GM12878 (cell line): ENCODE data around the gene CDYL2. TPM values are rescaled to one million over a fixed set of nuclear protein-coding genes. Genes with fewer than 3 reads are reported as not detected.

Experiments used
- ATAC-seq: fragments of 200-7000 bp; cut with Tn5 transposase; 3 replicates; pipeline ENCODE4 v1.9.1; 2020; ENCODE audit warnings: mild to moderate bottlenecking, moderate library complexity
- BruUV-seq: library from RNA; stranded (reverse); fragments of 400-500 nt; replicated peaks from 2 replicates; lab custom pipeline; 2021; lab: Mats Ljungman, UMichigan
- CTCF ChIA-PET: fragments of 300-600 bp; sonication (Branson Sonifier 250); formaldehyde crosslinking; extraction: SDS; loops from one replicate; lab custom pipeline; 2021; ENCODE audit warnings: inconsistent platforms; lab: Yijun Ruan, JAX
- POLR2A ChIA-PET: fragments of 350-600 bp; formaldehyde crosslinking; extraction: SDS; loops from one replicate; lab custom pipeline; 2021; ENCODE audit warnings: inconsistent platforms; lab: Charles Lee
- RAD21 ChIA-PET: fragments of 300-600 bp; sonication (Branson Sonifier 250); formaldehyde crosslinking; loops from one replicate; lab custom pipeline; 2023; ENCODE audit warnings: antibody characterized with exemption; ENCODE audit not compliant: unreplicated experiment; lab: Charles Lee
- SMC1A ChIA-PET: fragments of 300-600 bp; sonication (Branson Sonifier 250); formaldehyde crosslinking; loops from one replicate; lab custom pipeline; 2023; ENCODE audit not compliant: unreplicated experiment, uncharacterized antibody; lab: Charles Lee
- DNase-seq: peaks from one replicate; pipeline ENCODE4 v3.0.0-alpha.2; 2011; ENCODE audit warnings: low read depth, low spot score
- FAIRE-seq: peaks from 3 replicates; lab custom pipeline; 2011; peaks lifted over from hg19 to GRCh38; lab: Jason Lieb, UNC
- H2AFZ ChIP-seq: 2 replicates; pipeline ENCODE4 v1.6.0; 2011; ENCODE audit warnings: low read depth, low read length, control low read depth; ENCODE audit not compliant: control insufficient read depth
- H3K27ac ChIP-seq: 2 replicates; pipeline ENCODE4 v1.5.1; 2011; ENCODE audit warnings: control low read depth; ENCODE audit not compliant: control insufficient read depth, insufficient read depth
- H3K27me3 ChIP-seq, 2 experiments: replicated peaks in 1 of 2; 2 replicates each; pipeline versions ENCODE4 v1.6.0 to v1.6.1; 2011; ENCODE audit warnings: low read length in 1 of 2; ENCODE audit not compliant: control insufficient read depth in 2 of 2, insufficient read depth in 2 of 2
- H3K36me3 ChIP-seq, 2 experiments: 2 replicates each; pipeline ENCODE4 v1.5.1; 2011; ENCODE audit warnings: low read length in 1 of 2; ENCODE audit not compliant: control insufficient read depth in 2 of 2, insufficient read depth in 2 of 2
- H3K4me1 ChIP-seq: 2 replicates; pipeline ENCODE4 v1.6.1; 2011; ENCODE audit warnings: mild to moderate bottlenecking, low read length, moderate library complexity, mixed read lengths; ENCODE audit not compliant: control insufficient read depth, insufficient read depth
- H3K4me2 ChIP-seq: 2 replicates; pipeline ENCODE4 v1.6.0; 2011; ENCODE audit warnings: control low read depth; ENCODE audit not compliant: control insufficient read depth, insufficient read depth
- H3K4me3 ChIP-seq: fragments of 200-600 bp; sonication (generic); 2 replicates; pipeline ENCODE4 v1.5.1; 2016
- H3K79me2 ChIP-seq: 2 replicates; pipeline ENCODE4 v1.6.0; 2011; ENCODE audit warnings: low read length; ENCODE audit not compliant: control insufficient read depth, insufficient read depth
- H3K9ac ChIP-seq: 2 replicates; pipeline ENCODE4 v1.8.0; 2011; ENCODE audit warnings: low read length, control low read depth, mixed read lengths; ENCODE audit not compliant: control insufficient read depth, insufficient read depth
- H3K9me3 ChIP-seq: replicated peaks from 3 replicates; pipeline ENCODE4 v1.5.1; 2011; ENCODE audit warnings: mild to moderate bottlenecking, low read length; ENCODE audit not compliant: control insufficient read depth, insufficient read depth
- H4K20me1 ChIP-seq: 2 replicates; pipeline ENCODE4 v1.6.0; 2011; ENCODE audit not compliant: control insufficient read depth, insufficient read depth
- ATF2 ChIP-seq: IDR thresholded peaks from 2 replicates; pipeline ENCODE4 v1.6.1; 2012; ENCODE audit warnings: low read length, inconsistent platforms
- CREB1 ChIP-seq: IDR thresholded peaks from 2 replicates; pipeline ENCODE4 v1.6.1; 2012; ENCODE audit warnings: low read depth, mild to moderate bottlenecking, inconsistent platforms
- EZH2 ChIP-seq: IDR thresholded peaks from 2 replicates; pipeline ENCODE4 v1.6.1; 2012; ENCODE audit warnings: low read depth, mild to moderate bottlenecking, control low read depth, inconsistent platforms, low read length, borderline replicate concordance; ENCODE audit not compliant: control insufficient read depth
- FOS ChIP-seq: IDR thresholded peaks from 3 replicates; pipeline ENCODE4 v1.6.1; 2011; ENCODE audit warnings: borderline replicate concordance; ENCODE audit not compliant: insufficient read length; ENCODE audit errors: extremely low read depth
- FOXK2 ChIP-seq: fragments of 450-650 bp; IDR thresholded peaks from 2 replicates; pipeline ENCODE4 v1.6.1; 2017; ENCODE audit warnings: mild to moderate bottlenecking, moderate library complexity
- HDGF ChIP-seq: fragments of 450-650 bp; IDR thresholded peaks from 2 replicates; pipeline ENCODE4 v1.6.1; 2016; ENCODE audit warnings: antibody characterized with exemption
- PAX5 ChIP-seq: IDR thresholded peaks from 2 replicates; pipeline ENCODE4 v1.6.1; 2011; ENCODE audit warnings: low read depth, low read length, borderline replicate concordance
- TCF12 ChIP-seq: IDR thresholded peaks from 2 replicates; pipeline ENCODE4 v1.6.1; 2011; ENCODE audit warnings: low read depth, mild to moderate bottlenecking, low read length
- YBX1 ChIP-seq: fragments of 450-650 bp; IDR thresholded peaks from 2 replicates; pipeline ENCODE4 v1.6.1; 2016; ENCODE audit warnings: antibody characterized with exemption
- ZSCAN29 ChIP-seq: fragments of 450-650 bp; IDR thresholded peaks from 2 replicates; pipeline ENCODE4 v1.6.1; 2017; ENCODE audit warnings: mild to moderate bottlenecking, moderate library complexity
- WGBS: methylation state at CpG from one replicate; pipeline ENCODE4 v1.1.6; 2016; ENCODE audit warnings: low lambda C conversion rate; ENCODE audit not compliant: insufficient replicate concordance, insufficient coverage; ENCODE audit errors: missing lambda C conversion rate; 5-methylcytosine and 5-hydroxymethylcytosine counted together
- in situ Hi-C: fragments of 300-500 bp; cut with MboI; formaldehyde crosslinking; loops from 9 replicates; pipeline ENCODE4 v1.14.3; 2018; ENCODE audit warnings: mixed read lengths
- intact Hi-C: fragments of 100-400 bp; cut with micrococcal nuclease; formaldehyde crosslinking; loops from one replicate; pipeline ENCODE4 v1.14.2; 2022; ENCODE audit not compliant: unreplicated experiment
- polyA plus RNA-seq, 11 experiments: library from polyadenylated mRNA; depleted of rRNA in 4 of 11; unstranded in 6 of 11; stranded (reverse) in 5 of 11; fragments of >200 nt; fragmentation: Nextera tagmentation in 4 of 11; fragmentation: Illumina TruSeq in 1 of 11; extraction: Ambion mirVana in 4 of 11; extraction: Trizol in 1 of 11; gene quantifications; 1 replicate in 1 of 11; 2 replicates in 10 of 11; pipeline versions ENCODE4 v1.2.1 to v1.2.3, GENCODE V29; 2011 to 2016; ENCODE audit warnings: inconsistent platforms in 2 of 11, missing spikeins in 2 of 11, low read depth in 1 of 11
- total RNA-seq, 4 experiments: library from RNA; depleted of rRNA in 3 of 4; stranded (reverse); fragments of >200 nt in 3 of 4; fragmentation: Illumina TruSeq in 1 of 4; extraction: Trizol in 1 of 4; gene quantifications; 2 replicates each; pipeline versions ENCODE4 v1.2.1 to v1.2.3, GENCODE V29; 2013 to 2021
- TF ChIP-seq, protein P1 (sequence below): IDR thresholded peaks from 2 replicates; pipeline ENCODE4 v1.6.1; 2011; ENCODE audit warnings: borderline replicate concordance, low read depth, mild to moderate bottlenecking, moderate library complexity, low read length; ENCODE audit not compliant: insufficient read depth, poor library complexity, severe bottlenecking
- TF ChIP-seq, protein P2 (sequence below): fragments of 450-650 bp; IDR thresholded peaks from 2 replicates; pipeline ENCODE4 v1.6.1; 2017; ENCODE audit warnings: mild to moderate bottlenecking, low read depth, inconsistent platforms; ENCODE audit not compliant: poor library complexity, severe bottlenecking
- TF ChIP-seq, protein P3 (sequence below): fragments of 450-650 bp; IDR thresholded peaks from 2 replicates; pipeline ENCODE4 v1.6.1; 2016; ENCODE audit warnings: mild to moderate bottlenecking, moderate library complexity, borderline replicate concordance

Gene CDYL2
- total and polyA plus RNA-seq, 10 of the 15 experiments (the other 5 are each of a cell fraction or from before 2014, with no cell fraction given), result 0.27 to 22.9 (median 3.9) TPM

DNA sequence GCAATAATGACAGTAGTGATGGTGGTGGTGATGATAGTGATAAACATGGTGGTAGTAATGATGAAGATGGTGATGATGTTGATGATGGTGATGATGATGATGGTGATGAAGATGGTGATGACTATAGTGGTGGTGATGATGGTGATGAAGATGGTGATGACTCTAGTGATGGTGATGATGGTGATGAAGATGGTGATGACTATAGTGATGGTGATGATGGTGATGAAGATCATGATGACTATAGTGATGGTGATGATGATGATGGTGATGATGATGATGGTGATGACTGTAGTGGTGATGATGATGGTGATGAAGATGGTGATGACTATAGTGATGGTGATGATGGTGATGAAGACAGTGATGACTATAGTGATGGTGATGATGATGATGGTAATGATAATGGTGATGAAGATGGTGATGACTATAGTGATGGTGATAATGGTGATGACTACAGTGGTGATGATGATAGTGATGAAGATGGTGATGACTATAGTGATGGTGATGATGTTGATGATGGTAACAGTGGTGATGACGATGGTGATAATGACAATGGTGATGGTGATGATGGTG, 228.0 kb downstream of the CDYL2 start (continued):
- TF ChIP-seq, protein P1, sequence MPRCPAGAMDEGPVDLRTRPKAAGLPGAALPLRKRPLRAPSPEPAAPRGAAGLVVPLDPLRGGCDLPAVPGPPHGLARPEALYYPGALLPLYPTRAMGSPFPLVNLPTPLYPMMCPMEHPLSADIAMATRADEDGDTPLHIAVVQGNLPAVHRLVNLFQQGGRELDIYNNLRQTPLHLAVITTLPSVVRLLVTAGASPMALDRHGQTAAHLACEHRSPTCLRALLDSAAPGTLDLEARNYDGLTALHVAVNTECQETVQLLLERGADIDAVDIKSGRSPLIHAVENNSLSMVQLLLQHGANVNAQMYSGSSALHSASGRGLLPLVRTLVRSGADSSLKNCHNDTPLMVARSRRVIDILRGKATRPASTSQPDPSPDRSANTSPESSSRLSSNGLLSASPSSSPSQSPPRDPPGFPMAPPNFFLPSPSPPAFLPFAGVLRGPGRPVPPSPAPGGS, result no peak
- TF ChIP-seq ZSCAN29 (no peak), EZH2 (no peak)
- TF ChIP-seq, all 136 proteins: peak for 0

DNA sequence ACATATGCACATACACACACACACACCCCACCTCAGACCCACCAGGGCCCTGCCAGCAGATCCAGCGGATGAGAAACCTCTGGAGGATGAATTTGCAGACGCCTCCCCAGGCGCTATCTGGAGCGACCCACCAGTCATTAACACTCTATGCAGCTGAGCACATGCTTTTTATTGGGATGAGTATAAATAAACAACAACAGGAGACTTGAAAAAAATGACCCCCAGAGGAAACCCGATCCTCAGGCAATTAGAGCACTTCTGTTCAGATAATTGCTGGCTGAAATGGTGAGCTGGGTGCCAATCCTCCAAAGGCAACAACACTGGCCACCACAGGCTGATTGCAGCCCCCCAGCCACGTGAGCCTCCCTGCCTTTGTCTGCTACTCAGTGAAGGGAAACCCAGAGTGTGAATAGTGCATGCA, 230.7 kb downstream of the CDYL2 start:
- Histone ChIP-seq H4K20me1 (no peaks in the 10 kb centered on the region), H3K79me2 (no peaks in the 10 kb centered on the region), H3K4me1 (no peaks in the 10 kb centered on the region; the same call in 1 of the 2 replicates), H2AFZ (no peak overlapping the region), H3K27ac (no peak overlapping the region), H3K36me3 (no peaks in the 10 kb centered on the region), H3K9me3 (no peaks in the 10 kb centered on the region; the same call in 1 of the 3 replicates), H3K4me3 (no peak overlapping the region), H3K27me3 (no peaks in the 10 kb centered on the region), H3K9ac (no peak overlapping the region), H3K4me2 (no peak overlapping the region)
- POLR2A ChIA-PET, result no interaction called here
- SMC1A ChIA-PET, result interaction anchor here (1.0 kb wide), 1 partner anchor 150 kb away, joined by 5 read pairs; no protein-coding TSS in a partner anchor
- BruUV-seq, result no TSS peak
- intact Hi-C loops (no loop called here), in situ Hi-C loops (no loop called here)
- WGBS, result 53% methylated on average over 6 of the region's 6 CpGs
- RAD21 ChIA-PET, result no interaction called here
- CTCF ChIA-PET, result no interaction called here
- no peak for FAIRE-seq
- no peak for ATAC-seq
- no peak for DNase-seq
- TF ChIP-seq, protein P2, sequence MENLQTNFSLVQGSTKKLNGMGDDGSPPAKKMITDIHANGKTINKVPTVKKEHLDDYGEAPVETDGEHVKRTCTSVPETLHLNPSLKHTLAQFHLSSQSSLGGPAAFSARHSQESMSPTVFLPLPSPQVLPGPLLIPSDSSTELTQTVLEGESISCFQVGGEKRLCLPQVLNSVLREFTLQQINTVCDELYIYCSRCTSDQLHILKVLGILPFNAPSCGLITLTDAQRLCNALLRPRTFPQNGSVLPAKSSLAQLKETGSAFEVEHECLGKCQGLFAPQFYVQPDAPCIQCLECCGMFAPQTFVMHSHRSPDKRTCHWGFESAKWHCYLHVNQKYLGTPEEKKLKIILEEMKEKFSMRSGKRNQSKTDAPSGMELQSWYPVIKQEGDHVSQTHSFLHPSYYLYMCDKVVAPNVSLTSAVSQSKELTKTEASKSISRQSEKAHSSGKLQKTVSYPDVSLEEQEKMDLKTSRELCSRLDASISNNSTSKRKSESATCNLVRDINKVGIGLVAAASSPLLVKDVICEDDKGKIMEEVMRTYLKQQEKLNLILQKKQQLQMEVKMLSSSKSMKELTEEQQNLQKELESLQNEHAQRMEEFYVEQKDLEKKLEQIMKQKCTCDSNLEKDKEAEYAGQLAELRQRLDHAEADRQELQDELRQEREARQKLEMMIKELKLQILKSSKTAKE, result no peak
- TF ChIP-seq ATF2 (no peak), FOS (no peak), HDGF (no peak), CREB1 (no peak), PAX5 (no peak), YBX1 (no peak), FOXK2 (no peak), TCF12 (no peak)
- TF ChIP-seq, protein P3, sequence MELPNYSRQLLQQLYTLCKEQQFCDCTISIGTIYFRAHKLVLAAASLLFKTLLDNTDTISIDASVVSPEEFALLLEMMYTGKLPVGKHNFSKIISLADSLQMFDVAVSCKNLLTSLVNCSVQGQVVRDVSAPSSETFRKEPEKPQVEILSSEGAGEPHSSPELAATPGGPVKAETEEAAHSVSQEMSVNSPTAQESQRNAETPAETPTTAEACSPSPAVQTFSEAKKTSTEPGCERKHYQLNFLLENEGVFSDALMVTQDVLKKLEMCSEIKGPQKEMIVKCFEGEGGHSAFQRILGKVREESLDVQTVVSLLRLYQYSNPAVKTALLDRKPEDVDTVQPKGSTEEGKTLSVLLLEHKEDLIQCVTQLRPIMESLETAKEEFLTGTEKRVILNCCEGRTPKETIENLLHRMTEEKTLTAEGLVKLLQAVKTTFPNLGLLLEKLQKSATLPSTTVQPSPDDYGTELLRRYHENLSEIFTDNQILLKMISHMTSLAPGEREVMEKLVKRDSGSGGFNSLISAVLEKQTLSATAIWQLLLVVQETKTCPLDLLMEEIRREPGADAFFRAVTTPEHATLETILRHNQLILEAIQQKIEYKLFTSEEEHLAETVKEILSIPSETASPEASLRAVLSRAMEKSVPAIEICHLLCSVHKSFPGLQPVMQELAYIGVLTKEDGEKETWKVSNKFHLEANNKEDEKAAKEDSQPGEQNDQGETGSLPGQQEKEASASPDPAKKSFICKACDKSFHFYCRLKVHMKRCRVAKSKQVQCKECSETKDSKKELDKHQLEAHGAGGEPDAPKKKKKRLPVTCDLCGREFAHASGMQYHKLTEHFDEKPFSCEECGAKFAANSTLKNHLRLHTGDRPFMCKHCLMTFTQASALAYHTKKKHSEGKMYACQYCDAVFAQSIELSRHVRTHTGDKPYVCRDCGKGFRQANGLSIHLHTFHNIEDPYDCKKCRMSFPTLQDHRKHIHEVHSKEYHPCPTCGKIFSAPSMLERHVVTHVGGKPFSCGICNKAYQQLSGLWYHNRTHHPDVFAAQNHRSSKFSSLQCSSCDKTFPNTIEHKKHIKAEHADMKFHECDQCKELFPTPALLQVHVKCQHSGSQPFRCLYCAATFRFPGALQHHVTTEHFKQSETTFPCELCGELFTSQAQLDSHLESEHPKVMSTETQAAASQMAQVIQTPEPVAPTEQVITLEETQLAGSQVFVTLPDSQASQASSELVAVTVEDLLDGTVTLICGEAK, result no peak
